Loucy (cell line): Measurements from ENCODE around the gene CCDC71L.

Experiments
- CTCF ChIP-seq: fragments of 200-600 bp; sonication (generic); conservative IDR thresholded peaks from 2 replicates; pipeline ENCODE4 v1.5.1; 2014; ENCODE audit warnings: mild to moderate bottlenecking, antibody characterized with exemption, low read length
- EZH2phosphoT487 ChIP-seq: fragments of 200-600 bp; IDR thresholded peaks from 2 replicates; pipeline ENCODE4 v1.6.1; 2018; ENCODE audit warnings: antibody characterized with exemption, mild to moderate bottlenecking, moderate library complexity, borderline replicate concordance

- TF ChIP-seq CTCF, result no peak
- no peak for TF ChIP-seq EZH2phosphoT487
Measured at GRCh38 chr7:106640368-106641141, 20.4 kb downstream of the CCDC71L start.
